ENCODE measurements around the gene TMEM201.

TMEM201 gene

DNA sequence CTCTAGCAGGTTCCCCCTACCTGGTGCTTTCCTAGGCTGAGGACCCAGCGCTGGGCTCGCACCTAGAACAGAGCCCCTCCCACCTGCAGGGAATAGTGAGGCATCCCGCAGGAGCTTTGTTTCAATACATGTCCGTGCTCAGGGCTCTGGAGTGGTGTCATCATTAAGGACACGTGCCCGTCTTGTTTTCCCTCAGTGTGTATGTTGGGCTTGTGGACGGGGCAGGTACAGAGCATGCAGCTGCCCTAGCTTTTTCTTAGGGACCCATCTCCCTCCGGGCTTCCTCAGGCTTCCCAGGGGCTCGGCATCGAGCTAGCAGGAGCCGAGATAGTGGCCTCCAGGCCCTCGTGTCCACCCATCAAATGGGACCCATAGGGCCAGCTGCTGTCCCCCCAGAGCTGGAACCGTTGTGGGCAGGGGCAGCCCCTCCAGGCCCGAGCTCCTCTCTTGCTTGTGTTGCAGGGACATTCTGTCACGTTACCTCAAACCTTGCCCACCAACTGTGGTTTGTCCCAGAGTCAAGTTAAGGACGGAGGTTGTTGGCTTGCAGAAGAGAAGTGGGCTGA is 3.9 kb downstream of the TMEM201 start:
- H3K4me1 ChIP-seq (ENCODE audit: control insufficient read depth in 2 of 2, insufficient read depth in 2 of 2, low read length in 2 of 2), result peaks cover 11 to 20% of the 10 kb centered on the region in 2 donors
- H3K27ac ChIP-seq (ENCODE audit: low read depth in 2 of 2, low read length in 2 of 2), result no peak overlapping the region
- no peak overlapping the region for H3K4me3 ChIP-seq (ENCODE audit: low read length in 2 of 2)
- no peak overlapping the region for H3K9ac ChIP-seq (ENCODE audit: low read depth in 1 of 2, low read length in 2 of 2)
- no peaks in the 10 kb centered on the region for H3K27me3 ChIP-seq (ENCODE audit: control insufficient read depth in 2 of 2, insufficient read depth in 2 of 2, low read length in 2 of 2)
- H3K9me3 ChIP-seq (ENCODE audit: control insufficient read depth in 2 of 2, low read length in 2 of 2), result no peaks in the 10 kb centered on the region
- H3K36me3 ChIP-seq (ENCODE audit: control insufficient read depth in 2 of 2, insufficient read depth in 2 of 2, low read length in 2 of 2), result peaks cover under 1 to 4% of the 10 kb centered on the region in 2 donors

DNA sequence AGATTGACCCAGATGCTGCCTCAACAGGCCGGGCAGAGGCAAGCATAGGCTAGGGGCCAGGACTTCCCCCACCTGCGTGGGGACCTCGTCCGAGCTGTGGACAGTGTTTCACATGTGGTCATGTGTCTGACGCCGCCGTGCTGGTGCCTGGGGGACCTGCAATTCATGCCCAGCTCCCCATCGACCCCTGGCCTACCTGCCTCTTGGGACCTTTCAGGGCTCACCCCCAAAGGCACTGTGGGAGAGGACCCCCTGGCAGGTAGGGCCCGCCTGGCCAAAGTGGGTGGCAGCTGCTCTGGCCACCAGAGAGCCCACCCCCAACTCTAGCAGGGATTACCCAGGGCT is 4.4 kb downstream of the TMEM201 start:
- no peak overlapping the region for H3K4me3 ChIP-seq (ENCODE audit: low read length in 2 of 2)
- no peaks in the 10 kb centered on the region for H3K27me3 ChIP-seq (ENCODE audit: control insufficient read depth in 2 of 2, insufficient read depth in 2 of 2, low read length in 2 of 2)
- H3K27ac ChIP-seq (ENCODE audit: low read depth in 2 of 2, low read length in 2 of 2), result no peak overlapping the region
- H3K4me1 ChIP-seq (ENCODE audit: control insufficient read depth in 2 of 2, insufficient read depth in 2 of 2, low read length in 2 of 2), result peaks cover 11 to 19% of the 10 kb centered on the region in 2 donors
- H3K9ac ChIP-seq (ENCODE audit: low read depth in 1 of 2, low read length in 2 of 2), result no peak overlapping the region
- peaks cover 4 to 5% of the 10 kb centered on the region in 2 donors for H3K36me3 ChIP-seq (ENCODE audit: control insufficient read depth in 2 of 2, insufficient read depth in 2 of 2, low read length in 2 of 2)
- H3K9me3 ChIP-seq (ENCODE audit: control insufficient read depth in 2 of 2, low read length in 2 of 2), result no peaks in the 10 kb centered on the region

DNA sequence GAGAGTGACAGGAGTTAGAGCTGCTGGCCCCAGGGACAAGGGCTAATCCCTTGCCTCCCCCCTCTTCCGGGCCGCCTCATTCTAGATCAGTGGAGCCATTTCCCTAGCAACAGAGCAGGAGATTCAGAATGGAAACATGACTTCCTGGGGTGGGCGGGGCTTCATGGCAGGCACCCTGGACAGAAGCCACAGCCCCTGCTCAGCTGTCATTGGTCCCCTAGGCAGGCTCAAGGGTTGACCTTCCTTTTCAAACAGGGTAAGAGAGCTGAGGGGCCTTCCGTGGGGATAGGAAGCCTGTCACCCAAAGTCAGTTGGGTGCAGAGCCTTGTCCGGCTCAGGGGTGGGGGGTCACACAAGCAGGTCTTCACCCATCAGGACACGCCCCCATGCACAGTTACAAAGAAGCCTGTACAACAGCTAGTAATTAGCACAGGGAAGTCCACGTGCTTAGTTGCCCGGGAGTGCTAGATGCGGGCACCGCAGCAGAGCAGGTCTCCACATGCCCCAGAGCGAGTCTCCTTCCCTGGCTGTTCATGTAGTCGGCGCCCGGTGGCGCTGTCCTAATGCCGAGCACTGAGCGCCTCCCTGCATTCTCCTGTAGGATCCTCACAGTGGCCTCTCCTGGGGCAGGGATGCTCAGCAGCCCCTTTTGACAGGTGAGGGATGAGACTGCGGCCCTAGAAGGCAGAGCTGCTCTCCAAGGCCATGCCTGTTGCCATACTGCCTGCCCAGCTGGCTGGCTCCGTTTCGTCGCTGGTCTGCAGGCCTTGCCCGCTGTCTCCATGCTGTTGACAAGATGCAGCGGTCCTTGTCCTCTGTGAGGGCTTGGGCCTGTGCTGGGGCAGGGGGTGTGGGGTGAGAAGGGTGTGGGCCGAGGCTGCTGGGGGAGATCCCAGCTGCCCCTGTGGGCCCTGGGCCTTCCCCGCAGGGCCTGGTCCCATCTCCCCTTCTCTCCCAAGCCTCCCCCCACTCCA is 5.1 kb downstream of the TMEM201 start:
- Histone ChIP-seq H3K4me1 (ENCODE audit: control insufficient read depth in 2 of 2, insufficient read depth in 2 of 2, low read length in 2 of 2) (peaks cover 11 to 17% of the 10 kb centered on the region in 2 donors), H3K27ac (ENCODE audit: low read depth in 2 of 2, low read length in 2 of 2) (no peak overlapping the region), H3K36me3 (ENCODE audit: control insufficient read depth in 2 of 2, insufficient read depth in 2 of 2, low read length in 2 of 2) (peaks cover 4 to 5% of the 10 kb centered on the region in 2 donors), H3K4me3 (ENCODE audit: low read length in 2 of 2) (no peak overlapping the region), H3K27me3 (ENCODE audit: control insufficient read depth in 2 of 2, insufficient read depth in 2 of 2, low read length in 2 of 2) (no peaks in the 10 kb centered on the region), H3K9ac (ENCODE audit: low read depth in 1 of 2, low read length in 2 of 2) (no peak overlapping the region), H3K9me3 (ENCODE audit: control insufficient read depth in 2 of 2, low read length in 2 of 2) (no peaks in the 10 kb centered on the region)

DNA sequence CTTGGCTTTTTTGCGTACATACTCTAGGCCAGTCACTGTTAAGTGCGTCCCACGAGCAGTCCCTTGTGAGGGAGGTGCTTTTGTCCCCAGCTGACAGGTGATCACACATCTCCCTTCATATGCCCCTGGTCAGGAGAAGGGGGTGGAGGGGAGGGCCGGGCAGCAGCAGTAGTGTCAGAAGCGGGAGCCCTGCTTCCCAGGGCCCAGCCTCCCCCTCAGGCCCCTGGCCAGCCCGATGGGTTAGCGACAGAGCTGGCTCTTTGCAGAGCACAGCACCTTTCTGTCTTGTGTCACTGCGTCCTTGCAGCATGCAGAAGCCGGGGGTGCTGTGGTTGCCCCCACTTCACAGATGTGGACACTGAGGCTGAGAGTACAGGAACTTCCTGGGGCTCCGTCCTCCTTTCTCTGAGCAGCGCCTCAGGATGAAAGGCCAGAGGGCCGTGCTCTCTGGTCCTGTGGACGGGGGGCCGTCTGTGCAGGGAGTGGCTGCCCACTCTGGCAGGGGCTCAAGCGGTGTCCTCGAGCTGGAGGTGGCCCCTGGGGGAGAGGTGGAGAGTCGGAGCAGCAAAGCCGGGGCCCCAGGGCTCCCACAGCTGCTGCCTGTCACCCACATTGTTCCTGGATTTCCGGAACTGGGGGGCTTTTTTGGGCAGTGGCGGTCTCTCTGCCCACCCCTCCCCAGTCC is 5.9 kb downstream of the TMEM201 start:
- no peaks in the 10 kb centered on the region for H3K9me3 ChIP-seq (ENCODE audit: control insufficient read depth in 2 of 2, low read length in 2 of 2)

DNA sequence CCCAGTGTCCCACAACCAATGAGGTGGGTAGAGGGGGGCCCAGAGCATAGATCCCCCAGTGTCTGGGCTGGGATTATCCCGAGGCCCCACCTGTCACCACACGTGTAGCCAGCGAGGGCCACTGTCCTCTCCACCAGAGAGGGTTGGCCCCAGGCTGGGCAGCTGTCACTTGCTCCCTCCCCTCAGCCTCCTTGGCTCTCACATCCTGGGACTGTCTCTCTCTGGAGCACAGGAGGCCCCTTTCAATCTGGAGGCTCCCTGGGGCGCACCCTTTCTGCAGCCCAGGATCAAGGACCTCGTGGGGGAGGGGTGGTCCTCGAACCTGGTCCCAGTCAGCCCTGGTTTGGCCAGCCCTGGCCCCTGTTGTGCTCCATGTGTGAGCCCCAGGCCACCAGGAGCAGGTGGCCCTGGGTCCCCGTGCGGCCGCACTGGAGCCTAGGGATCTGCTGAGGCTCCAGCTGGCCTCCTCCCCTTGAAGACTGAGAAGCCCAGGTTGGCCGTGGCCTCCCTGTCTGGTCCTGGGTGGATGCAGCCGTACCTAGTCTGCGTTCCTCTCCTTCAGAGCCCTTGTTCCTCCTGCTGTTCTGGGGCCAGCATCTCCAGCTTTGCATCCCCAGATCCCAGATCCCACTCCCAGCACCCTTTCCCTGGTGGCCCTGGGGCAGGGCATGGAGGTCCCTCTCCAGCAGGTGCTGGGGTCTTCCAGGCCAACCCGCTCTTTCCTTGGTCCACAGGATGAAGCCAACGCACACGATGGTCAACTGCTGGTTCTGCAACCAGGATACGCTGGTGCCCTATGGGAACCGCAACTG is 6.7 kb downstream of the TMEM201 start:
- Histone ChIP-seq H3K36me3 (ENCODE audit: control insufficient read depth in 2 of 2, insufficient read depth in 2 of 2, low read length in 2 of 2) (peaks cover 5 to 9% of the 10 kb centered on the region in 2 donors), H3K9ac (ENCODE audit: low read depth in 1 of 2, low read length in 2 of 2) (no peak overlapping the region), H3K9me3 (ENCODE audit: control insufficient read depth in 2 of 2, low read length in 2 of 2) (no peaks in the 10 kb centered on the region), H3K27ac (ENCODE audit: low read depth in 2 of 2, low read length in 2 of 2) (no peak overlapping the region), H3K27me3 (ENCODE audit: control insufficient read depth in 2 of 2, insufficient read depth in 2 of 2, low read length in 2 of 2) (no peaks in the 10 kb centered on the region), H3K4me3 (ENCODE audit: low read length in 2 of 2) (no peak overlapping the region), H3K4me1 (ENCODE audit: control insufficient read depth in 2 of 2, insufficient read depth in 2 of 2, low read length in 2 of 2) (peaks cover 5 to 11% of the 10 kb centered on the region in 2 donors)

More for the DNA sequence above, 5.9 kb downstream of the TMEM201 start:
- Histone ChIP-seq H3K4me3 (ENCODE audit: low read length in 2 of 2) (no peak overlapping the region), H3K27ac (ENCODE audit: low read depth in 2 of 2, low read length in 2 of 2) (no peak overlapping the region), H3K27me3 (ENCODE audit: control insufficient read depth in 2 of 2, insufficient read depth in 2 of 2, low read length in 2 of 2) (no peaks in the 10 kb centered on the region), H3K4me1 (ENCODE audit: control insufficient read depth in 2 of 2, insufficient read depth in 2 of 2, low read length in 2 of 2) (peaks cover 9 to 13% of the 10 kb centered on the region in 2 donors), H3K9ac (ENCODE audit: low read depth in 1 of 2, low read length in 2 of 2) (no peak overlapping the region), H3K36me3 (ENCODE audit: control insufficient read depth in 2 of 2, insufficient read depth in 2 of 2, low read length in 2 of 2) (peaks cover 4 to 5% of the 10 kb centered on the region in 2 donors)

DNA sequence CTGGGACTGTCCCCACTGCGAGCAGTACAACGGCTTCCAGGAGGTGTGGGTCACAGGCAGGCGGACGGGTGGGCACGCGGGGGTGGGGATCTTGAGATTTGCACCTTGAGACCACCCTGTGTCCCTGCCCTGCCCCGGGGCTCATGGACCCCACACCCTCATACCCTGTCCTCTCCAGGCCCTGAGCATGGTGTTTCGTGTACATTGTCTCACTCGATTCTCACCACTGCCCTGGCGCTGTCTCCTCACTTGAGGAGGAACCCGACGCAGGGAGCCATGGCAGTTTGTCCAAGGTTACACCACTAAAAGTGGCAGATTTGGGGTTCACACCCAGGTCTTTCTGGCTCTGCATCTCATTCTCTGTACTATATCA is 7.2 kb downstream of the TMEM201 start:
- H3K9ac ChIP-seq (ENCODE audit: low read depth in 1 of 2, low read length in 2 of 2), result no peak overlapping the region
- H3K4me1 ChIP-seq (ENCODE audit: control insufficient read depth in 2 of 2, insufficient read depth in 2 of 2, low read length in 2 of 2), result peaks cover 5 to 11% of the 10 kb centered on the region in 2 donors
- H3K4me3 ChIP-seq (ENCODE audit: low read length in 2 of 2), result no peak overlapping the region
- H3K27me3 ChIP-seq (ENCODE audit: control insufficient read depth in 2 of 2, insufficient read depth in 2 of 2, low read length in 2 of 2), result no peaks in the 10 kb centered on the region
- H3K27ac ChIP-seq (ENCODE audit: low read depth in 2 of 2, low read length in 2 of 2), result no peak overlapping the region
- peaks cover 6 to 11% of the 10 kb centered on the region in 2 donors for H3K36me3 ChIP-seq (ENCODE audit: control insufficient read depth in 2 of 2, insufficient read depth in 2 of 2, low read length in 2 of 2)
- no peaks in the 10 kb centered on the region for H3K9me3 ChIP-seq (ENCODE audit: control insufficient read depth in 2 of 2, low read length in 2 of 2)

DNA sequence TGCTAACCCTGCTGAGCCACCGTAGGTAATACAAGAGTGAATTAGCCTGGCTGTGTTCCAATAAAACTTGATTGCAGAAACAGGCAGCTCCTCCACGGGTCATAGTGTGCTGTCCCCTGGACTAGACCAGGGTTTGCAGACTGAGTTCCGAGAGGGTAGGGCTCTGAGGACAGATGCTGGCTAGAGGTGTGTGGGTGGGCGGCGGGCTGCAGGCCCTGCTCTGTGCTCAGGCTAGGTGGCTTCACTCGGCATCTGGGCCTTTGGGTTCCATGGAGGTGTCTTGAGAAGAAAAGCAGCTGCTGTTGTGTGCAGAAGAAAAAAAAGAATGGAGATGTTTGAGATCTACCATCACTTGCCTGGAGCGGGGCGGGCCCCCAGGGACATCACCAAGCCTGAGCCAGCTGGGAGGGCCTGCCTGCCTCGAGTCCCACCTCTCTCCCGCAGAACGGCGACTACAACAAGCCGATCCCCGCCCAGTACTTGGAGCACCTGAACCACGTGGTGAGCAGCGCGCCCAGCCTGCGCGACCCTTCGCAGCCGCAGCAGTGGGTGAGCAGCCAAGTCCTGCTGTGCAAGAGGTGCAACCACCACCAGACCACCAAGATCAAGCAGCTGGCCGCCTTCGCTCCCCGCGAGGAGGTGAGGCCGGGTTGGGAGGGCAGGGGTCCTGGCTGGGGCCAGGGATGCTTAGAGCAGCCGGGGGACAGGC is 7.9 kb downstream of the TMEM201 start:
- peaks cover 5 to 11% of the 10 kb centered on the region in 2 donors for H3K4me1 ChIP-seq (ENCODE audit: control insufficient read depth in 2 of 2, insufficient read depth in 2 of 2, low read length in 2 of 2)
- peaks cover 11 to 17% of the 10 kb centered on the region in 2 donors for H3K36me3 ChIP-seq (ENCODE audit: control insufficient read depth in 2 of 2, insufficient read depth in 2 of 2, low read length in 2 of 2)
- H3K4me3 ChIP-seq (ENCODE audit: low read length in 2 of 2), result no peak overlapping the region
- no peaks in the 10 kb centered on the region for H3K9me3 ChIP-seq (ENCODE audit: control insufficient read depth in 2 of 2, low read length in 2 of 2)
- no peaks in the 10 kb centered on the region for H3K27me3 ChIP-seq (ENCODE audit: control insufficient read depth in 2 of 2, insufficient read depth in 2 of 2, low read length in 2 of 2)
- H3K9ac ChIP-seq (ENCODE audit: low read depth in 1 of 2, low read length in 2 of 2), result no peak overlapping the region
- no peak overlapping the region for H3K27ac ChIP-seq (ENCODE audit: low read depth in 2 of 2, low read length in 2 of 2)

DNA sequence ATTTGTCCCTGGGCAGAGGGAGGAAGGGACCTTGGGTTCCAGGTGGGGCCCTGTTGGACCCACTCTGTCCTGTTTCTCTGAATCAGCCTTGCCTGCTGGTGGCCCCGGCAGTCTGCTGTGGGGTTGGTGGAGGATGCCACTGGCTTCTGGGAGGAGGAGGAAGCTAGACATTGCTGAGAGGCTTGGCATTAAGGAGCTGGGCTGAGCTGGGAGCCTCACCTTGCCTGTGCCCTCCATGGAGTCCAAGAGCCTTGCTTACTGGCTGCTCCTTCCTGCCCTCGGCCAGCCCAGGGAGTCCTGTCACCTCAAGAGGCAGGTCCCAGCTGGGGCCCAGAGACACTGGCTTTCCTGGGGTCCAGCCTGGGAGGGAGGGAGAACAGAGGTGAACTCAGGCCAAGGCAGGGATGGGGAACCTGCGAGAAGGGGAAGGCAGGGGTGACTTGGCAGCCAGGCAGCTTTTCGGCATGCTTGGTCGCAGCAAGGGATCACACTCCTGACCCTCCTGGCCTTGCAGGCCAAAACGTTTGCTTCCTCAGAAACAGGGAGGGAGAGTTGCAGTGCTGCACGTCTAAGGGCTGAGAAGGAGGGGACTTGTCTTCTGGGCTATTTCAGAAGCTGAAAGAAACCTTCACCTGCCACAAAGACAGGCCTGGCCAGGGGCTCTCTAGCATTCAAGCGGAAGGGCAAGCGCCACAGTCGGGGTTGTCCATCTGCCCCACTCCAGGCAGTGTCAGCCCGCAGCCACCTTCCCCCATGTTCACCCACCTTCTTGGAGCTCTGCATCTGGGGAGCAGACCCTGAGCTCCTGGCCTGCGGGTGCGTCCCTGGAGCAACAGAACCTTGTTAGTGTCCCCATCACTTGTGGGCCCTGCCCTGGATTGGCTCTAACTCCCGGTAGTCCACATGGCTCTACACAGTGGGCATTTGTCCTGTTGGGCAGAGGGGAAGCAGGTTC is 8.9 kb downstream of the TMEM201 start:
- Histone ChIP-seq H3K9me3 (ENCODE audit: control insufficient read depth in 2 of 2, low read length in 2 of 2) (no peaks in the 10 kb centered on the region), H3K36me3 (ENCODE audit: control insufficient read depth in 2 of 2, insufficient read depth in 2 of 2, low read length in 2 of 2) (peaks cover 21 to 25% of the 10 kb centered on the region in 2 donors), H3K27me3 (ENCODE audit: control insufficient read depth in 2 of 2, insufficient read depth in 2 of 2, low read length in 2 of 2) (no peaks in the 10 kb centered on the region), H3K4me1 (ENCODE audit: control insufficient read depth in 2 of 2, insufficient read depth in 2 of 2, low read length in 2 of 2) (peaks cover 5 to 11% of the 10 kb centered on the region in 2 donors), H3K4me3 (ENCODE audit: low read length in 2 of 2) (no peak overlapping the region), H3K9ac (ENCODE audit: low read depth in 1 of 2, low read length in 2 of 2) (no peak overlapping the region), H3K27ac (ENCODE audit: low read depth in 2 of 2, low read length in 2 of 2) (no peak overlapping the region)
